HT-29 (cell line): ENCODE data around the gene PTPRN2. TPM values are rescaled to one million over a fixed set of nuclear protein-coding genes. Genes with fewer than 3 reads are reported as not detected.
A peak's percentile ranks its signal among the peaks of the same experiment; 100 is the strongest.

Experiments
- DNase-seq: peaks from one replicate; pipeline ENCODE4 v3.0.0-alpha.2; 2015; ENCODE audit warnings: low spot score
- total RNA-seq: library from RNA; depleted of rRNA; stranded (reverse); fragments of >200 nt; shearing (Covaris generic); gene quantifications from 2 replicates; pipeline ENCODE4 v1.2.3, GENCODE V29; 2014

PTPRN2 gene
- total RNA-seq, 1 experiment from 2014 or later: 1.7 TPM

DNA sequence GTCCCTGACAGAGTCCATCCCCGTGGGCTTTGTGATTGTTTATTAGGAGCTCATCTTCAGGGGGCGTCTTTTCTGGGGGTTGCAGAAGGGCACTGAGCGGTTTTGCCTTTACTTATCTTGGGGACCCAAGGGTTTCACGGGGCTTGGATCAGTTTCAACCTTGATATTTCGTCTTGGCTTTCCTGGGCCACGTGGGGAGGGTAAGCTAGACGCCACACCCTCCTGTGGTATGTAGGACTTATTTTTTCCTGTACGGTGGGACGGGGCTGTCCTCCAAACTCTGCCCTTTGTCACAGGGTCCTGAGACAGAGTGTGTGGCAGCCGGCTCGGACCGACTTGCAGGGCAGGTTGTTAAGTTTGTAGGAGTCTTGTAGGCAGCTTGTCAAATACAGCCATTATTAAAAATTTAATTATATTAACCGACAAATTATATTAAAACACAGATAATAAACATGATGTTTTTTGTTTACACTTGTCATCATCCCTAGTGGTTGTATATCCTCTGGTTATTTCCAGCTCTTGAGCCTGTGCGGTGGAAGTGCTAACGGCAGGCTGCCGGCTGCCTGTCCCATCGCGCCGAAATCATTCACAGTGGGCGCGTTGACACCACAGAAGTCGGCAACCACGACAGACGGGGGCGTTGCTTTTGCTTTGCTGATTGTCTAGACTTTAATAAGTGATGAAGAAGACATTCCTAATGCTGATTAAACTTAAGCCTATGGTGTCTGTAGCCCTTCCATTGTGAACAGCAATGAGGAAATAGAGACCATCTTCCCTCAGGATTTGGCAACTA, 1057.7 kb downstream of the PTPRN2 start:
- no peak for DNase-seq

DNA sequence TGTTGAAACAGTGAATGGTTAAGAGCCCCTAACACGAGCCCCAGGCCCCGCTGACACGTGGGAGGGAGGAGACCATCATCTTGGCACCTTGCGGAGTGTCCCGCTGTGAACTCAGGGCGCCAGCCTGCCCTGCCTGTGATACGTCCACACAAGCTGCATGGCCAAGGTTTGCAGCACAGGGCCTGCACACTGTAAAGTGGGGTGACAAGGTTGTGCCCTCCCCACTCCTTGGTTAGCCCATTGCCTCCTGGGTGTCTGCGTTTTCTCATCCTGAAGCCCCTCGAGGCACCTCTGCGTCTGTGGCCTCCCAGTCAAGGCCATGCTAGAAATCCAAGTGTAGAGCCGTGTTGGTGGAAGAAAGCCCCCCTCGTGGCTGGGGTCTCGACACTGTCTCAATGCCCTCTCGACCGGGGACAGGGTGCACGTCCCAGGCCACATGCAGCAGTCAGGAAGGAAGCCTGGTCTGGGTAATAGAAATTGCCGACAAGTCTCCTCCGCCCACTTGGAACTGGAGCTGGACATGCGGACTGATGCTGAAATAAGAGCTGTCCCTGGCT, 1058.8 kb downstream of the PTPRN2 start:
- no peak for DNase-seq

DNA sequence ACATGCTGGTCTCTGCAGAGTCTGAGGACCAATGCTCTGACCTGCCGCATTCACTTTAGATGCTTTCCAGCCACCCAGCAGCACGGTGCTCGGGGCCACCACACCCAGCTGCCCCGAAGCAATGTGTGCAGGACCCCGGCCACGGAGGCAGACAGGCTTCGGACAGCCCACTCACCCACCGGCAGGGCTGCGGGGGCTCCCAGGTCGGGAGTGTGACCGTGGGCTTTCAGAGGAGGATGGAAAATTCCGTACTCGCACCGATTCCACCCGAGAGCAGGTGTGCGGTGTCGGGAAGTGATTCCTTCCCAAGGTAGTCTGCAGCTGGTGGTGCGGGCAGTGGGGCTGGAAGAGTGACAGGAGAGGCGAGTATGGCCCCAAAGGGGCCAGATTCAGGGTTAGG, 1059.9 kb downstream of the PTPRN2 start:
- DNase-seq: no peak

DNA sequence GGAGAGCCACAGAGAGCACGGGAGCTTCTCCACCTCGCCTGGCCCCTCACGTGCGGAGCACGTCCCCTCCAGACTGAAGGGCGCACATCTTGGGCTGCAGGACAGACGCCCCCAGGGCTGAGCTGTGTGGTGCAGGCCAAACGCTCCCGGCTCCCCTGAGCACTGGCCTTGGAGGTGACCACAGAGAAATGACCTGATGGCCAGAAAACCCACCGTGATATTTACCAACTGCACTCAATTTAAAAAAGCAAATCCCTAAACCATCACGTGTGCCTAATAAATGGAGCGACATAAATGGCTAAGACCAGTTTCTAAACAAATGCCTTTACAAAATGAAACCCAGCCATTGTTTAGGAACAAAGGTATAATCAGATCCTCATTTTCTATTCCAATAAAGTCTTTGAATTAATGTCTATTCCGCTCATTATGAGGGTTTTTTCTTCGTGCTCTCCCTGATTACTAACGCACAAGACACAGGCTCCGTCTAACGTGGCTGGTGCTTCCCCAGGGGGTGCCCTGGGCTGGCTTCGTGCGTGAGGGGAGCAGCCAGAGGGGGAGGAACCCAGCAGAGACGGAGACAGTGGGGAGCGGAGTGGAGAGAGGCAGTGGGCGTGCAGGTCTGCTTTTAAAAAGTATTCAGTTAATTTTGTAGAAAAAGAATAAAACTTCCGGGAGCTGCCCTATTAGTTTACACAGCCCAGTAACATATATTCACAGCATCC, 1060.5 kb downstream of the PTPRN2 start:
- DNase-seq: no peak

DNA sequence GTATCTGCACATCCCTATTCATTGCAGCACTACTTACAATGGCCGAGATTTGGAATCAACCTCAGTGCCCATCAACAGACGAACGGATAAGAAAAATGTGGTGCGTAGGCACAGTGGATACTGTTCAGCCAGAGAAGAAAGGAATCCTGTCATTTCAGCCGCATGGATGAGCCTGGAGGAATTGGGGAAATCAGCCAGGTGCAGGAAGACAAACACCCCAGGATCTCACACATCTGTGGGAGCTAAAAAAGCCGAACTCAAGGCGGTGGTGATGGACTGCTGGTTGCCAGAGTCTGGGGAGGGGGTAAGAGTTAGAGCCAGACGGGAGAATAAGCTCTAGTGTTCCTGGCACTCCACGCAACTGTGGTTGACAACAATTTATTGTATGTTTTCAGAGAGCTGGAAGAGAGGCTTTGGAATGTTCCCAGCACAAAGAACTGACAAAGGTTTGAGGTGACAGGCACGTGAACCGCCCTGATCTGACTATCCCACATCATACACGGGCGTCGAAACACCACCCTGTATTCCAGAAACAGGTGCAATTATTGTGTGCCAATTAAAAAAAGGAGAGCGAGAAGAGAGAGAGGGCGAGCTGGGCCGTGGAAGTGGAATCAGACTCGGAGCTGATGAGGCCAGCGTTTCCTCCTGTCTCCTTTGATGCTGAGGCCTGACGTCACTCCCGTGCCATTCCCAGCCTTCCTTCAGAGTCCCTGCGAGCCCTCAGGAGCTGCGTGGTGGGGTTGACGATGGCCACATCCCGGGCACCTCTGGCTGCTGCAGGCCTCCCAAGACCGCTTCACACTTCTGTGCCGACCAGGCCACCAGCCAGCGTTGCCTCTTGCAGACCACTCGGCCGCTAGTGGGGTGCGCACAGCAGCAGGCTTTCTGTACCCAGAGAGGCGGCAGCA, 1061.4 kb downstream of the PTPRN2 start:
- no peak for DNase-seq

DNA sequence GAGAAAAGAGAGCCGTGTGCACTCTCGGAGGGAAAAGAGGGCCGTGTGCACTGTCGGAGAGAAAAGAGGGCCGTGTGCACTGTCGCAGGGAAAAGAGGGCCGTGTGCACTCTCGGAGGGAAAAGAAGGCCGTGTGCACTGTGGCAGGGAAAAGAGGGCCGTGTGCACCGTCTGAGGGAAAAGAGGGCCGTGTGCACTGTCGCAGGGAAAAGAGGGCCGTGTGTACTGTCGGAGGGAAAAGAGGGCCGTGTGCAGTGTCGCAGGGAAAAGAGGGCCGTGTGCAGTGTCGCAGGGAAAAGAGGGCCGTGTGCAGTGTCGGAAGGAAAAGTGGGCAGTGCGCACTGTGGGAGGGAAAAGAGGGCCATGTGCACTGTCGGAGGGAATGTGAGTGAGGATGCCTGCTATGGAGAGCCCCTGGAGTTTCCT, 1062.1 kb downstream of the PTPRN2 start:
- peak; percentile 4 for DNase-seq

DNA sequence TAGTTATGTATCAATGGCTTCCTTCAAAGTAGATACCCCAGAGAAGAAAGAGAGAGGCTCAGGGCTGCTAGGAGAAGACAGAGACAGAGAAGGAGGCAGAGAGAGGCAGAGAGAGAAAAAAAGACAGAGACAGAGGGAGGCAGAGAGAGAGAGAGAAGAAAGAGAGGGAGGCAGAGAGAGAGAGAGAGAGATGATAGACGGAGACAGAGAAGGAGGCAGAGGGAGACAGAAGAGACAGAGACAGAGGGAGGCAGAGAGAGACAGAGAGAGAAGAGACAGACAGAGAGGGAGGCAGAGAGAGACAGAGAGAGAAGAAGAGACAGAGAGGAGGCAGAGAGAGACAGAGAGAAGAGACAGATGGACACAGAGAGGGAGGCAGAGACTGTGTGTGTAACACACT, 1062.9 kb downstream of the PTPRN2 start:
- no peak for DNase-seq

DNA sequence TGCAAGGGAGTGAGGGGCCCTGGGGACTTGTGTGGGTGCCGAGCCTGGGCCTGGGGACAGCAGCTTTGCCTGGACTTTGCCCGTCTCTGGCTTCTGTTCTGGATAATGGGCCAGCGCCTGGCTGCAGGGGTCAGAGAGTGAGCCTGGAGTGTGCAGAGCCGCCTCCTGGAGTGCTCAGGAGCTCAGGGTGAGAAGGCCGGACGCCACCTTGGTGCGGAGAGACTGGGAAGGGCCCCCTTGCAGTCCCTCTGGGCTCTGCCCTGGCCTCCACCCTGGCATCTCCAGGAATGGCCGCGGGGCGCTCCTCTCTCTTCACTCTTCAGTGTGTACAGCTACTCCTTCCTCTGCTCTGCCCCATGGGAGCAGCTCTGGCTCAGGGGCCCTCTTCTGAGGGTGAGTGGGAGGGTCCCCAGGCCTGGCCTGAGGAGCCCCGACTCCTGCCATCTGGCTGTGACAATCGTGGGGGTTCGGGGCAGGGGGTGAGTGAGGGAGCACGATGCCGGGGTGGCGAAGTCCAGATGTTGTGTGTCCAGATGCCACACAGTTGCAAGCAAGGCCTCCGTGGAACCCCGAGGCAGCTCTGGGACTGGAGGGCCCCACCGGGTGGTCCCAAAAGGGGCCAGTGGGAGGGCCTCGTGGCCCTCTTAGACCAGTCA, 1063.7 kb downstream of the PTPRN2 start:
- DNase-seq: no peak

DNA sequence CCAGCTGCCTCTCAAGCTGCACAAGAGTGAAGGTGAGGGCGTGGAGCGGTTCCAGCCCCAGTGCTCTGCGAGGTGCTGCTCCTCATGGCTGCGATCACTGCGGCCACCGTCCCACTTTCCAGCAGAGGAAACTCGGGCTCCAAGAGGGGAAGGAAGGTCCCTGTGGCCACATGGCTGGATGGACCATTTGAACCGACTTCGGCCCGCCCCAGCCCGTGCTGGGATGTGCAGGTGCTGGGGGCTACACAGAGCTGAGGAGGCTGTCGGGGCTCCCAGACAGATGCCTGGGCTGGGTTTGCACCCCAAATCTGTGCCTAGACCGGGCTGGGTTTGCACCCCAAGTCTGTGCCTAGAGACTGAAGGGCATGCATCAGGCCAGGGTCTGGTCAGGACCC, 1064.3 kb downstream of the PTPRN2 start:
- no peak for DNase-seq

DNA sequence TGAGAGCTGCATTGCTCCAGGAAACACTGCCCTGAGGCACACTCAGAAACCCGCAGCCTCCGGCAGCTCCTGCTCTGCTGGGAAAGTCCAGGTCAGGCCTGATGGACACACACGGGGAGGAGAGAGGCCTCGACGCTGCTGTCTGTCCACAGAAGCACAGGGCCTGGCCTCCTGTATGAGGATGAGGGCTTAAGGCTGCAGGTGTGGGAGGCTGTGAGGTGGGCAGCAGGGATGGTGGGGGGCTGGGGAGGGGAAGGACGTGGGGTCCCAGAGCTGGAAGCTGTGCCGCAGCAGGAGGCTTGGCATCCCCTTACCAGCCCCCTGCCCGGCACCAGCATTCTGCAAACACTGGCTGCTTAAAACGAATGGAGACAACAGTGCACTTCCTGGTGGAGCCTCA, 1064.7 kb downstream of the PTPRN2 start:
- DNase-seq: no peak

DNA sequence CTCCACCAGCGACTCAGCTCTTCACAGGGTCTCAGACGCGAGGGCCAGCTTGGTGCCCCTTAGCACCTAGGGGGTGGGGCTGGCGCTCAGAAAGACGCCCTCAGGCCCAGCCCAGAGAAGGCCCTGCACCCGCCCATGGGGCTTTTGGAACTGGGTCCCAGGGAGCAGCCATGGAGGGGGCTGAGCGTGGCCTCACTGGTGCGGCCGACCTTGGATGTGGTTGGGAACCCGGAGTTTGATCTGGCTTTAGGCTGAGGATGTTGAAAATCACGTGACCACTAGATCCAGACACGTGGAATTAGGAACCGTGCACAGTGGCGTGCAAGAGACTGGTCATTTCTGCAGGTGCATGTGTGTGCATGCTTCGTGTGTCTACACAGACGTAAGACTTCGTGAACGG, 1065.4 kb downstream of the PTPRN2 start:
- DNase-seq: no peak

DNA sequence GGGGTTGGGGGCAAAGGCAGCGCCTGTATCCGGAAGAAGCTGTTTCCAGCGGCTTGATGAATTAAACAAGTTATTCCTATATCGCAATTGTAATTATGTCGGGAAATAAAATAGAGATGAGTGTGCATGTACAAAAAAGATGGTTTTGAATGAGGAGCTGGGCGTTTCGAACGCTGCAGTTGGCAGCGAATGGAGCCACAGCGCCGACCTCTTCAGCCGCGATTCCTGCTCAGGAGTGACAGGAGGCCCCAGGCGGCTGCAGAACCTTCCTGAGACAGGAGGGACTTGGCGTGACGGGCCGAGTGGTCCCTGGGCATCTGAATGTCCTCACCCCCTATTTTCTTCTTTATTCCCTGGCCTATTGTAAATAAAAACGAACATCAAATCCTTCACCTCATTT, 1065.9 kb downstream of the PTPRN2 start:
- no peak for DNase-seq

DNA sequence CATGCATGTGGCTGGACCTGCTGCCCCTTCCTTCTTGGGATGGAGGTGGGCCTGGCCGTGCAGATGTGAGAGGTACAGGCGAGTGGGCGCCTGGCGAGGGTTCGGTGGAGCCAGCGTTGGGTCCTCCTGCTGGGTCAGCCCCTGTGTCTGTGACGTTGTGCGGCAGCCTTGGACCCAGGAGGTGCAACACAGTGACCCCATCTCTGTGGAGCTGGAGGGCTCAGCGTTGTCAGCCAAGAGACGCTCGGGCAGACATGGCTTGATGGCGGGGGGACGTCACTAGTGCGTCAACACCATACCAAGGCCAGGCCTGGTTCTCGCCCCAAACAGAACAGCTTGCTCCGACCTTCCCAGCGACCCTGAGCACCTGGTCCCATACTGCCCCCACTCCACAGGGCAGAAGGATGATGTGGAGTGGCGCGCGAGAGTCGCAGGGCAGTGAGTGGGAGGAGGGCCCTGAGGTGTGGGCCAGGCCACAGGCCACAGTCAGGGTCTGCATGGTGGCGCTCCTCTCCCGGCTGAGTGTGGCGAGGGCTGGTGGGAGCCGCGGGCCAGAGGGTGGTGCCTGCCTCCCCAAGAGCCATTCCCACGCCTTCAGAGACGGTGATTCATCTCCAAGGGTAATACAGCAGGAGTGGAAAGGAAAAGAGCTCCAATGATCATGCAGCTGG, 1066.4 kb downstream of the PTPRN2 start:
- no peak for DNase-seq

DNA sequence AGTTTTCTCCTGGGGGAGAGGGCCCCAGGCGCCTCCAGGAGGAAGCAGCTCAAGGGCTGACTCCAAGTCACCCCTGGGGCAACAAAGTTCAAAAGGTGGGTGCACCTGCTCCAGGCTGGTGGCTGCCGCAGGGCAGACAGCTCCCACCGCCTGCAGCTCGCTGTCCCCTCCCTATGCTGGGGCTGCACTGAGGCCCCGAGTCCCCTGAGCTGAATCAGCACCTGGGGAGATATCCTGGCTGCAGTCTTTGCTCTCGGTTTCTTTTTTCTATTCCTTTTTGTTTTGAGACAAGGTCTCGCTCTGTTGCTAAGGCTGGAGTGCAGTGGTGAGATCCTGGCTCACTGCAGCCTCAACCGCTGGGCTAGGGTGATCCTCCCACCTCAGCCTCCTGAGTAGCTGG, 1067.4 kb downstream of the PTPRN2 start:
- no peak for DNase-seq

DNA sequence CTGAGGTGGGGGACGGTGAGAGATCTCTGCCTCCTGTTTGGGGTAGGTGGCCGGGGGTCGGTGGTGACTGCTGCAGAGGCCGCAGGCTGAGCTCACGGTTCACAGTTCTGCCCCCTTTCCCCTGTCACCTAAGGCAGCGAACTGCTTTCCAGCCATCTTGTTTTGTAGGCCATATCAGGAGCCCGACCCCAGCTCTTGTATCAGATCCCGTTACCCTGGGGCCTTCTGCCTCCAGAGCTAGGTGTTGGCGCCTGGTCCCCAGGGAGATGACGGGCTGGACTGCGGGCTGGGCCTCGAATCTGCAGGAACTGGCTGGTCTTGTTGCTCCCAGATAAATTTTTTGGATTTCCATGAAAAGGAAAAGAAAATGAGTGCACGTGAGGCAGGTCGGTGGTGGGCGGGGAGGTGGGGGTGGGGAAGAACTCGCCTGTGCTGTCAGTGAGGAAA, 1067.8 kb downstream of the PTPRN2 start:
- no peak for DNase-seq

DNA sequence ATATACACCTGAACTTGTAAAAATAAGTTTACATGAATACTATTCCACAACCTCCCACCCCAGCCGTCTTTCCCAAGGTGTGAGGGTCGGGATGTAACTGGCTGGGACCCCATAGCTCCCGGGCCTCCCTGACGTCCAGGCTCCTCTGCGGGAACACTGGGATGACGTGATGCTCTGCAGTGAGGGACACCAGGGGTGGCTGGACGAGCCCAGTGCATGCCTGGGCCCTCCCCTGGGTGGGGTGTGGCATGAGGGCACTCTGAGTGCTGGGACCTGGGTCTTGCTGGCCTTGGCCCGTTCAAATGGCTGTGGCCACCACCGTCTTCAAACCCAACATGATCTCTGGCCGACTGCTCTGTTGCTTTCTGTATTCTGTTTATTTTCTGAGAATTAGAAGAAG, 1068.4 kb downstream of the PTPRN2 start:
- no peak for DNase-seq

DNA sequence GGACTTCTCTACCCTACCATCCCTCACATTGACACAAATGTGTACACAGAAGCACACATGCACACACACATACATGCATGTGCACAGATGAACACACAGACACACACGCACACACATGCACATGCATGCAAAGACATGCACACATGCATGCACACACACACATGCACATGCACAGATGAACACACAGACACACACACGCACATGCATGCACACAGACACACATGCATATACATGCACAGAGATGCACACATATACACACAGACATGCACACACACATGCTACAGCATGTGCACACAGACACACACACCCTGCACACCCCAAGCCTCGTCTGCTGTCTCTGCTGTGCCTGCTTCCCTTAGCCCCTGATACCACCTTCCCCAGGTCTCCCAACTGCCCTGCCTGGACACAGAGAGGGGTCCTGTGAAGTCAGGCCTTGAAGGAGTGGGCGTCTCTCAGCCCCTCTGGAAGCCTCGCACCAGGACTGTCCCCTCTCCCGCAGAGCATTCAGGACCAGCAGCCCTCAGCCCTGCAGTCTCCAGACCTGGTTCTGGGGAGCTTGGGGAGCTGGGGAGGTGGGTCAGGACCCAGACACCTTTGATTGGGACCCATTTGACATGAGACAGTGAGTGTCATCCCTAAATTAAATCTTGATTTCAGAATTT, 1069.0 kb downstream of the PTPRN2 start:
- no peak for DNase-seq

DNA sequence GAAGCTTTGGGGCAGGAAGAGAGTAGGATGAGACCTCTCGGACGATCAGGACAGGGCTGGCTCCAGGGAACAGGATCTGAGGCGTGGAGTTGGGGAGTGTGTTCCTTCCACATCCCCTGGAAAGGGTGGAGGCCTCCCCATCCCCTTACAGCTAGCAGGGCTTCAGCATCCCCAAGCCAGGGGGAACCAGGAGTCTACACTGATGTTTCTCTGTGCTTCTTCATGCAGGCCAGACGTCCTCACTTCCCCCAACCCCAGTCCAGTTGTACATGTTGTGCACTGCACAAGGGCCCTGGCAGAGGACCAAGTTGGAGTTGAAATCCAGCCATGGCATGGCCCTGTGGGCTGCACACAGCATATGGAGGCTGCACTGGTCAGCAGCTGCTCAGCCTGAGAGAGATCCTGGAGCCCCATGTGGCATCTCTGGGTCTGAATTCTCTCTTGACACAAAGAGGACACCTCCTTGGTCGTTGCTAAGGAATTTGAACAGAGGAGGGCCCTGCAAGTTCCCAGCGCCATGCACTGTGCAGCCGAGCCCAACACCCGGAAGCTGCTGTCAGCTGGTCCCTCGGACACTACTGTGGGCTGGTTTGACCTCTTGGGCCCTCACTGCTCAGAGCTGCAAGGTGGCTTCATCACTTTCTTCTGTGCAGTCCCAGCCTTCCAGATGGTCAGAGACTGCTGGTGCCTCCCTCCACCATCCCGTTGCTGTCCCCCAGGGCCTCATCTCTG, 1069.7 kb downstream of the PTPRN2 start:
- DNase-seq: no peak
